HuH-7 (cell line): ENCODE data around the gene CC2D1B.

Experiments used
- DNase-seq: peaks from one replicate; pipeline ENCODE4 v3.0.0; 2011; ENCODE audit warnings: low spot score

Gene CC2D1B

DNA sequence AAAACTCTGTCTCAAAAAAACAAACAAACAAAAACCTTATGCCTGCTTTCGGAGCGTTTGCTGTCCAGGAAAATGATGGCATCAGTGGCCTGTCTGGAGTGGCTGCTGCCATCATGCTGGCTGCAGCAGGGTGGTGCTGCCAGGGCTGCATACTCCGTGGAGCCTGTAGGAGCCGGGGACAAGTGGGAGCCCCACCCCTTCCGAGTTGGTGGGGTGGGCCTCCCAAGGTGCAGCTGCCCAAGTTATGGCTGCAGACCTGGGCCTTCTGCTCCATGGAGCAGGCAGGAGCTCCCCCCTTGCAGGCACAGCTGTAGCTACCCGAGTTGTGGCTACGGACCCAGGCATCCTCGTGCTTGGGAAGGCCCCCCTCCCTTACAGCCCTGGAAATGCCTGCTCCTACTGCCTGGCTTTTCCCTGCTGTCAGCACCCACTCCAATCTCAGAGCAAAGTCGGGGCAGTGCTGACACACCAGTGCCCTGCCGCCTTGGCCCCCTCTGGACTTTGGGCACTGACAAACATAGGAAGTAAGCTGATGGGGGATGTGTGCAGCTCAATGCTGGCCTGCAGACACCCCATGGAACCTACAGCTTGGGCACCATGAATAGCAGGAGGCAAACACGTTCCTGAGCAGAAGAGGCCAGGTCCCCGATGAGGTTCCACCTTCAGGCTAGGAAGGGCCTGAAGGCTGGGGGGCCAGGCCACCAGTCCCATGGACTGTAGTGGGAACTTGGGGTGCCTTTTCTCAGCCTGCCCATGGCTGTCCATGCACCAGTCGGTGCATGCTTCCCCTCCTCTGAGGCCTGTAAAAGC, 60.4 kb downstream of the CC2D1B start:
- DNase-seq: no peak
